HCT116 (cell line): ENCODE results near the gene HYCC2.

ENCODE experiments used
- EZH2 ChIP-seq: fragments of 200-600 bp; sonication (generic); IDR thresholded peaks from 2 replicates; pipeline ENCODE4 v1.6.1; 2017; ENCODE audit warnings: antibody characterized with exemption, mixed run types
- JUND ChIP-seq: IDR thresholded peaks from 2 replicates; pipeline ENCODE4 v1.6.1; 2012
- POLR2AphosphoS5 ChIP-seq: IDR thresholded peaks from 2 replicates; pipeline ENCODE4 v1.6.1; 2011; ENCODE audit warnings: mild to moderate bottlenecking, low read depth, low read length, moderate library complexity
- SP1 ChIP-seq: IDR thresholded peaks from 2 replicates; pipeline ENCODE4 v1.6.1; 2012; ENCODE audit warnings: low read depth
- TF ChIP-seq, protein P1 (sequence below), 3 experiments: fragments of 200-600 bp in 1 of 3; sonication (generic) in 1 of 3; IDR thresholded peaks in 2 of 3; conservative IDR thresholded peaks in 1 of 3; 2 replicates each; pipeline ENCODE4 v1.5.1; 2012 to 2017; ENCODE audit warnings: low read depth in 2 of 3, low read length in 2 of 3, antibody characterized with exemption in 1 of 3, borderline replicate concordance in 1 of 3, control low read depth in 1 of 3, mild to moderate bottlenecking in 1 of 3, mixed read lengths in 1 of 3, mixed run types in 1 of 3, moderate library complexity in 1 of 3; ENCODE audit not compliant: insufficient read depth in 1 of 3

- TF ChIP-seq, protein P1, sequence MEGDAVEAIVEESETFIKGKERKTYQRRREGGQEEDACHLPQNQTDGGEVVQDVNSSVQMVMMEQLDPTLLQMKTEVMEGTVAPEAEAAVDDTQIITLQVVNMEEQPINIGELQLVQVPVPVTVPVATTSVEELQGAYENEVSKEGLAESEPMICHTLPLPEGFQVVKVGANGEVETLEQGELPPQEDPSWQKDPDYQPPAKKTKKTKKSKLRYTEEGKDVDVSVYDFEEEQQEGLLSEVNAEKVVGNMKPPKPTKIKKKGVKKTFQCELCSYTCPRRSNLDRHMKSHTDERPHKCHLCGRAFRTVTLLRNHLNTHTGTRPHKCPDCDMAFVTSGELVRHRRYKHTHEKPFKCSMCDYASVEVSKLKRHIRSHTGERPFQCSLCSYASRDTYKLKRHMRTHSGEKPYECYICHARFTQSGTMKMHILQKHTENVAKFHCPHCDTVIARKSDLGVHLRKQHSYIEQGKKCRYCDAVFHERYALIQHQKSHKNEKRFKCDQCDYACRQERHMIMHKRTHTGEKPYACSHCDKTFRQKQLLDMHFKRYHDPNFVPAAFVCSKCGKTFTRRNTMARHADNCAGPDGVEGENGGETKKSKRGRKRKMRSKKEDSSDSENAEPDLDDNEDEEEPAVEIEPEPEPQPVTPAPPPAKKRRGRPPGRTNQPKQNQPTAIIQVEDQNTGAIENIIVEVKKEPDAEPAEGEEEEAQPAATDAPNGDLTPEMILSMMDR (IDR thresholded peaks at IDR 0.05 in 2 of 3, conservative IDR thresholded peaks at IDR 0.05 in 1 of 3; ENCODE audit: borderline replicate concordance in 1 of 3, insufficient read depth in 1 of 3, low read depth in 2 of 3, low read length in 2 of 3), result no peak
- TF ChIP-seq EZH2 (no peak), JUND (no peak), POLR2AphosphoS5 (no peak), SP1 (no peak)
Observed at GRCh38 chr2:201111096-201111495, 39.6 kb upstream of the HYCC2 start.
